Stimulated activated CD4-positive, alpha-beta T cell treated with anti-CD3 and anti-CD28 coated beads, TNF-alpha, amount 100 ng/mL, for 1 hour (primary cell): Measurements from ENCODE around the gene JMJD1C.

Experiments
- DNase-seq, 3 donors: peaks; one replicate each; pipeline ENCODE4 v3.0.0-alpha.2; 2020; ENCODE audit warnings: low read depth in 3 of 3, low spot score in 1 of 3

JMJD1C gene

GRCh38 chr10:63437116-63437949 is 28.4 kb downstream of the JMJD1C start:
- no peak for DNase-seq

- DNase-seq, result no peak
Measured at GRCh38 chr10:63436225-63436624, 29.6 kb downstream of the JMJD1C start.

- DNase-seq, result no peak
Measured at GRCh38 chr10:63434866-63435854, 30.6 kb downstream of the JMJD1C start.

GRCh38 chr10:63431962-63432797 is 33.6 kb downstream of the JMJD1C start:
- no peak for DNase-seq

- DNase-seq, result no peak
Measured at GRCh38 chr10:63430999-63431356, 34.8 kb downstream of the JMJD1C start.

- no peak for DNase-seq
Measured at GRCh38 chr10:63430091-63430998, 35.4 kb downstream of the JMJD1C start.

GRCh38 chr10:63429281-63429680 is 36.5 kb downstream of the JMJD1C start:
- DNase-seq, result no peak

- DNase-seq, result no peak
Measured at GRCh38 chr10:63427013-63427412, 38.8 kb downstream of the JMJD1C start.

- DNase-seq, result no peak
Measured at GRCh38 chr10:63425512-63425911, 40.3 kb downstream of the JMJD1C start.

GRCh38 chr10:63424576-63424975 is 41.2 kb downstream of the JMJD1C start:
- no peak for DNase-seq

GRCh38 chr10:63423494-63423893 is 42.3 kb downstream of the JMJD1C start:
- DNase-seq, result no peak

- DNase-seq, result no peak
Measured at GRCh38 chr10:63421591-63421990, 44.2 kb downstream of the JMJD1C start.

- no peak for DNase-seq
Measured at GRCh38 chr10:63416376-63416775, 49.4 kb downstream of the JMJD1C start.

- DNase-seq, result no peak
Measured at GRCh38 chr10:63415640-63416244, 50.0 kb downstream of the JMJD1C start.

- no peak for DNase-seq
Measured at GRCh38 chr10:63414481-63415260, 51.1 kb downstream of the JMJD1C start.

- DNase-seq, result no peak
Measured at GRCh38 chr10:63413429-63413828, 52.3 kb downstream of the JMJD1C start.

GRCh38 chr10:63412304-63412703 is 53.5 kb downstream of the JMJD1C start:
- no peak for DNase-seq

- DNase-seq, result no peak
Measured at GRCh38 chr10:63410633-63411032, 55.1 kb downstream of the JMJD1C start.

- DNase-seq, result no peak
Measured at GRCh38 chr10:63409465-63410027, 56.2 kb downstream of the JMJD1C start.
